ENCODE measurements around the gene PLEKHM3. TPM values are rescaled to one million over a fixed set of nuclear protein-coding genes. Genes with fewer than 3 reads are reported as not detected.

Gene PLEKHM3
- total and polyA plus RNA-seq, 2 of the 13 experiments (the other 11 are each of a cell fraction or from before 2014, with no cell fraction given), result 4.5 to 4.7 TPM

DNA sequence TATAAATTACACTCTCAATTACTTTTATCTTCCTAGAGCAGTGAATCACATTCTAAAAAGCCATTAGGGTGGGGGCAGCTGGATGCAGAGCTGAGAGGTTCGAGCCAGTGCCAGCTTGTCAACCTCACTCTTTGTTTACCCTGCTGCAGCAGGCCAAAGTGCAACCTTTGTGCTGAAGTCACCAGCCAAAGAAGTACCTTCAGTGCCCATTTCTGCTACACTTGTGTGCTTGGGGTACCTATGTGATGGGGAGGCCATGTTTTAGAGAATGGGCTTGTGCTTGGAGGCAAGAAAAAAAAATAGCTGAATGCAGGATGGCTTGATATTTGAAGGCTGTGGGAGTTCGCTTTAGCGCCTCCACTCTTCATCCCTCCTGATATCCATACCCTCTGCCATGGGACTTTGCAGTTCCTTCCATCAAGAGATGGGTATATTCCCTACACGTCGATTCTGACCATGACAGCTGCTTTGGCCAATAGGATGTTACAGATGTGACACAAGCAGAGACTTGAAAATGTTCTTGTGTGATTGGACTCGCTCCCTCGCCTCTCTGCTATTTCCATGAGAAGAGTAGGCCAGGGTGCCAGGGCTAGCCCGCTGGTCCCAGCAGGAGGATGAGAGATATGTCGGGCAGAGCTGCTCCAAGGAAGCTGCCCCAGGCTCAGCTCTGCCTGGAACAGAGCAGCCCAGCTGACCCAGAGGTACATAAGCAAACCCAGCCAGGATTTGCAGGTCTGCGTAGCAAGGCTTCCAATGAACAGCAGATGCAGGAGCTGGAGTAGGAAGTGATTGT, 242.9 kb downstream of the PLEKHM3 start (continued):
- TF ChIP-seq ZNF567 (CRISPR knock-in tag; IDR thresholded peaks at IDR 0.05; ENCODE audit: borderline replicate concordance) (no peak; the same call in 1 of the 2 replicates), ZSCAN20 (CRISPR knock-in tag; IDR thresholded peaks at IDR 0.05; ENCODE audit: borderline replicate concordance) (no peak), ZNF749 (CRISPR knock-in tag; IDR thresholded peaks at IDR 0.05; ENCODE audit: borderline replicate concordance) (no peak), CBX5 (CRISPR knock-in tag; IDR thresholded peaks at IDR 0.05; ENCODE audit: borderline replicate concordance) (peak; percentile 72; the same call in 1 of the 2 replicates), ZSCAN9 (CRISPR knock-in tag; IDR thresholded peaks at IDR 0.05; ENCODE audit: borderline replicate concordance) (no peak; the same call in 1 of the 2 replicates), HDAC6 (IDR thresholded peaks at IDR 0.05; ENCODE audit: low read depth, low read length) (no peak), ZBTB44 (CRISPR knock-in tag; IDR thresholded peaks at IDR 0.05) (no peak), ZNF350 (CRISPR knock-in tag; IDR thresholded peaks at IDR 0.05; ENCODE audit: borderline replicate concordance, low read depth) (peak; percentile 60; the same call in 1 of the 2 replicates), ZNF614 (CRISPR knock-in tag; IDR thresholded peaks at IDR 0.05; ENCODE audit: borderline replicate concordance) (0 out of 2 replicates have a peak, but pooled peaks have one; percentile 50), JDP2 (CRISPR knock-in tag; IDR thresholded peaks at IDR 0.05; ENCODE audit: borderline replicate concordance) (no peak), GRHL1 (CRISPR knock-in tag; conservative IDR thresholded peaks at IDR 0.05) (no peak), SETDB1 (CRISPR knock-in tag; IDR thresholded peaks at IDR 0.05; ENCODE audit: borderline replicate concordance) (no peak), SAP130 (CRISPR knock-in tag; IDR thresholded peaks at IDR 0.05; ENCODE audit: low read depth) (peak; percentile 81), ZNF652 (CRISPR knock-in tag; IDR thresholded peaks at IDR 0.05; ENCODE audit: borderline replicate concordance, low read depth) (0 out of 2 replicates have a peak, but pooled peaks have one; percentile 36), SRSF9 (IDR thresholded peaks at IDR 0.05; ENCODE audit: borderline replicate concordance, insufficient read depth, low read depth, low read length, poor library complexity, severe bottlenecking) (no peak), ZNF772 (CRISPR knock-in tag; IDR thresholded peaks at IDR 0.05) (peak; percentile 80; the same call in 1 of the 2 replicates), TMF1 (CRISPR knock-in tag; IDR thresholded peaks at IDR 0.05; ENCODE audit: low read depth) (no peak)
- TF ChIP-seq, protein P1, sequence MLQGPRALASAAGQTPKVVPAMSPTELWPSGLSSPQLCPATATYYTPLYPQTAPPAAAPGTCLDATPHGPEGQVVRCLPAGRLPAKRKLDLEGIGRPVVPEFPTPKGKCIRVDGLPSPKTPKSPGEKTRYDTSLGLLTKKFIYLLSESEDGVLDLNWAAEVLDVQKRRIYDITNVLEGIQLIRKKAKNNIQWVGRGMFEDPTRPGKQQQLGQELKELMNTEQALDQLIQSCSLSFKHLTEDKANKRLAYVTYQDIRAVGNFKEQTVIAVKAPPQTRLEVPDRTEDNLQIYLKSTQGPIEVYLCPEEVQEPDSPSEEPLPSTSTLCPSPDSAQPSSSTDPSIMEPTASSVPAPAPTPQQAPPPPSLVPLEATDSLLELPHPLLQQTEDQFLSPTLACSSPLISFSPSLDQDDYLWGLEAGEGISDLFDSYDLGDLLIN (CRISPR knock-in tag; IDR thresholded peaks at IDR 0.05; ENCODE audit: borderline replicate concordance), result no peak
- TF ChIP-seq, protein P2, sequence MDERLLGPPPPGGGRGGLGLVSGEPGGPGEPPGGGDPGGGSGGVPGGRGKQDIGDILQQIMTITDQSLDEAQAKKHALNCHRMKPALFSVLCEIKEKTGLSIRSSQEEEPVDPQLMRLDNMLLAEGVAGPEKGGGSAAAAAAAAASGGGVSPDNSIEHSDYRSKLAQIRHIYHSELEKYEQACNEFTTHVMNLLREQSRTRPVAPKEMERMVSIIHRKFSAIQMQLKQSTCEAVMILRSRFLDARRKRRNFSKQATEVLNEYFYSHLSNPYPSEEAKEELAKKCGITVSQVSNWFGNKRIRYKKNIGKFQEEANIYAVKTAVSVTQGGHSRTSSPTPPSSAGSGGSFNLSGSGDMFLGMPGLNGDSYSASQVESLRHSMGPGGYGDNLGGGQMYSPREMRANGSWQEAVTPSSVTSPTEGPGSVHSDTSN (CRISPR knock-in tag; IDR thresholded peaks at IDR 0.05), result no peak; the same call in 1 of the 2 replicates

Data from HepG2 (cell line).